Measurements from ENCODE around the gene INF2.
A peak's percentile ranks its signal among the peaks of the same experiment; 100 is the strongest.
"Not testable (repeated sequence)": the region's sequence is repeated elsewhere in the genome, so short reads cannot be mapped to it uniquely, and the experiment has no call there.

INF2 gene

GRCh38 chr14:104652386-104652785, 37.0 kb upstream of the INF2 start:
- TF ChIP-seq, protein P1, sequence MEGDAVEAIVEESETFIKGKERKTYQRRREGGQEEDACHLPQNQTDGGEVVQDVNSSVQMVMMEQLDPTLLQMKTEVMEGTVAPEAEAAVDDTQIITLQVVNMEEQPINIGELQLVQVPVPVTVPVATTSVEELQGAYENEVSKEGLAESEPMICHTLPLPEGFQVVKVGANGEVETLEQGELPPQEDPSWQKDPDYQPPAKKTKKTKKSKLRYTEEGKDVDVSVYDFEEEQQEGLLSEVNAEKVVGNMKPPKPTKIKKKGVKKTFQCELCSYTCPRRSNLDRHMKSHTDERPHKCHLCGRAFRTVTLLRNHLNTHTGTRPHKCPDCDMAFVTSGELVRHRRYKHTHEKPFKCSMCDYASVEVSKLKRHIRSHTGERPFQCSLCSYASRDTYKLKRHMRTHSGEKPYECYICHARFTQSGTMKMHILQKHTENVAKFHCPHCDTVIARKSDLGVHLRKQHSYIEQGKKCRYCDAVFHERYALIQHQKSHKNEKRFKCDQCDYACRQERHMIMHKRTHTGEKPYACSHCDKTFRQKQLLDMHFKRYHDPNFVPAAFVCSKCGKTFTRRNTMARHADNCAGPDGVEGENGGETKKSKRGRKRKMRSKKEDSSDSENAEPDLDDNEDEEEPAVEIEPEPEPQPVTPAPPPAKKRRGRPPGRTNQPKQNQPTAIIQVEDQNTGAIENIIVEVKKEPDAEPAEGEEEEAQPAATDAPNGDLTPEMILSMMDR (IDR thresholded peaks at IDR 0.05; ENCODE audit: extremely low read depth, missing control alignments) = no peak
- no peak for DNase-seq (ENCODE audit: low spot score)

GRCh38 chr14:104653130-104653920, 36.1 kb upstream of the INF2 start:
- DNase-seq (ENCODE audit: low spot score) = not testable (repeated sequence)

DNA sequence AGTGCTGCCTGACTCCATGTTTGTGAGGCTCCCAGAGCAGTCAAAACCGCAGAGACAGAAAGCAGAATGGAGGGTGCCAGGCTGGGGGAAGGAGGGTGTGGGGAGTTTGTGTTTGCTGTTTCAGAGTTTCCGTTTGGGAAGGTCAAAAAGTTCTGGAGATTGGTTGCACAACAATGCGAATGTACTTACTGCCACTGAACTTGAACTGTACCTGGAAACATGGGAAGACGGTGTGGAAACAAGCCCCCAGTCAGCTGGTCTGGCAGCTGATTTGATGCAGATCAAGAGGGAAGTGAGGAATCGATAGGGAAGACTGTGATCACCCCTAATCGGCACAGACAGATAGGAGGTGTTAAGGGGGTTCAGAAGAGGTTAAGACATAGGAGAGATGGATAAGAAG, 35.3 kb upstream of the INF2 start:
- DNase-seq (ENCODE audit: low spot score) = no peak

DNA sequence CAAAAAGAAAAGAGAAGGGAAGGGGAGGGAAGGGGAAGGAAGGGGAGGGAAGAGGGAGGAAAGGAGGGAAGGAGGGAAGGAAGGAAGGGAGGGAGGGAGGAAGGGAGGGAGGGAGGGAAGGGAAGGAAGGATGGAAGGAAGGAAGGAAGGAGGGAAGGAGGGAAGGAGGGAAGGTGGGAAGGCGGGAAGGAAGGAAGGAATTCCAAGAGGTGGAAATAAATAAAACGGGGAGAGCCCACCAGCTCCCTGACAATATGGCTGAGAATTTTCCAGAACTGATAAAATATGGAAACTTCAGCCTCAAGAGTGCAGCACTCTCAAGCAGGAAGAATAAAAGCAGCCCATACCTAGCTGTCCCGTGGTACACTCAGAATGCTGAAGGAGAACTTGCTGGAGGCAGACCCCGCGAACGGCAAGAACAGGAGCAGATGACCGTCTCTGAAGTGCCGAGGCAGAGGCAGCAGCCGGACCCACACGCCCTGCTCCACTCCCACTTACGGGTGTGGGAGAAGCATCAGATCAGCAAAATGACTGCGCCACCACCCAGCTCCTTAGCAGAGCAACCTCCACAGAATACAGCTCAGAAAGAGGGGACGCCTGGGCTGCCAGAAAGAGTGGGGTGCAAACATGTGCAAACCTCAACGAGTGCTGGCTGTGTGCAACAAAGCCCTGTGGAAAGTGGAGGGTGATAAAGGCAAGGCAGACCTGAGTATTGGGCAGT, 34.1 kb upstream of the INF2 start:
- no peak for DNase-seq (ENCODE audit: low spot score)
- TF ChIP-seq, protein P1 (IDR thresholded peaks at IDR 0.05; ENCODE audit: extremely low read depth, missing control alignments) = no peak

More for the DNA sequence above, 35.3 kb upstream of the INF2 start:
- TF ChIP-seq, protein P1 (IDR thresholded peaks at IDR 0.05; ENCODE audit: extremely low read depth, missing control alignments) = no peak

DNA sequence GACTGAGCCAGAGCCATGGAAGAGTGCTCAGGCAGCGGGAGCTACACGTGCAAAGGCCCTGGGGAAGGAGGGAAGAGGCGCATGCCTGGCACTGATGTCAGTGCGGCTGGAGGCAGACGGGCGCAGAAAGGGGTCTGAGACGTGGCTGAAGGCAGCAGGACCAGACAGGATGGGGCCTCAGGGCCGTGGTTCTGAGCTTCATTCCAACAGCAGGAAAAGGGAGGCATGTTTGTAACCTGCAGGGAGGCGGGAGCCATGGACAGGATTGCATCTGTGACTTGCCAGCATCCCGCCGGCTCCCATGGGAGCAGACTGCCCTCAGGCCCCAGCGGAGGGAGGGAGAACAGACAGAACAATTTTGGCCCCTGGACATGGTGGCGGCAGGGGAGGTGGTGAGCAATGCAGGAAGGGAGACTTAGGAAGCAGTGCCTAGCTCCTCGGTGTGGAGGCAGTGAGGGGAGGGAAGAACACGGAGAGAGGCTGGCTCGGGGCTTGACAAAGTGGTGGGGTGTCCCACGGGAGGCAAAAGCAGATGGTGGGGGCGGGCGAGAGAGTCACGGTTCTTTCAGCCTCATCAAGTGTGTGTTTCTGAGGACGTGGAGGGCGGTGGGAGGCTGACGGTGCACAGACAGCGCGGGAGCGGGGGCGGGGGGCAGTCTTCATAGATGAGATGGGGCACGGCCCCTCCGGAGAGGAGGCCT, 33.3 kb upstream of the INF2 start:
- no peak for DNase-seq (ENCODE audit: low spot score)
- TF ChIP-seq, protein P1 (IDR thresholded peaks at IDR 0.05; ENCODE audit: extremely low read depth, missing control alignments) = no peak

- peak; percentile 78 for DNase-seq (ENCODE audit: low spot score)
- TF ChIP-seq, protein P1 (IDR thresholded peaks at IDR 0.05; ENCODE audit: extremely low read depth, missing control alignments) = no peak
These were observed 32.3 kb upstream of the INF2 start for GRCh38 chr14:104657101-104657524.

DNA sequence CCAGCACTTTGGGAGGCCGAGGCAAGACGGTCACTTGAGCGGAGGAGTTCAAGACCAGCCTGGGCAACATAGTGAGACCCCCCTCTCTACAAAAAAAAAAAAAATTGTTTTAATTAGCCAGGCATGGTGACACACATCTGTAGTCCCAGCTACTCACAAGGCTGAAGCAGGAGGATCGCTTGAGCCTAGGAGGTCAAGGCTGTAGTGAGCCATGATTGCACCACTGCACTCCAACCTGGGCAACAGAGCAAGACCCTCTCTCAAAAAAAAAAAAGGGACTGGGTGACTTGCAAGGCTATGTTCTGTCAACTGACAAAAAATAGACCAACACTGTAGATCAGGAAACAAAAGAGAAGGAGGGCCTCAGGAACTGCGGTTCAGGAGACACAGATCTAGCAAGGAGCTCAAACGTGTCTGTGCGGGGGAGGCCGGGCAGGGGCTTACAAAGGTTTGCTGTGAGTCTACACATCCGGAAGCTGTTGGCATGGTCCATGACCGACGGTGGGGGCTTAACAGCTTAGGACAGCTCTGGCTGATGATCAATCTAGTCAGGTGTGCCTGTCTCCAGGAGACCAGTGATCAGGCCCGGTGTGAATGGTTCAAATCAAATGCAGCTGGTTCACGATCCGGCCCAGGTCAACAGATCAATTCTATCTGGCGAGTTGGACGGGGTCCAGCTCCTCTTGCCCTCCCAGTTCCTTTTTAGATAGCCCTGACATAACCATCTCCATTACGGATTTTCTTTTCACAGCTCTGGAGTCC, 31.7 kb upstream of the INF2 start:
- DNase-seq (ENCODE audit: low spot score) = peak; percentile 81
- TF ChIP-seq, protein P1 (IDR thresholded peaks at IDR 0.05; ENCODE audit: extremely low read depth, missing control alignments) = no peak
